Mucosa of descending colon (tissue), 3 donors: ENCODE results near the gene IFNGR1. TPM values are rescaled to one million over a fixed set of nuclear protein-coding genes. Genes with fewer than 3 reads are reported as not detected.
"Not testable (repeated sequence)": the region's sequence is repeated elsewhere in the genome, so short reads cannot be mapped to it uniquely, and the experiment has no call there.

ENCODE experiments used
- ATAC-seq: fragments of 200-7000 bp; cut with Tn5 transposase; one replicate; pipeline ENCODE4 v1.9.1; 2020; ENCODE audit warnings: mild to moderate bottlenecking, moderate library complexity
- DNase-seq, 3 donors: peaks; one replicate each; pipeline ENCODE4 v3.0.0-alpha.2; 2020
- H3K36me3 ChIP-seq: fragments of 200-600 bp; one replicate; pipeline ENCODE4 v1.8.0; 2021; ENCODE audit warnings: low read depth, mild to moderate bottlenecking
- H3K4me1 ChIP-seq: fragments of 200-600 bp; one replicate; pipeline ENCODE4 v1.8.0; 2021; ENCODE audit warnings: low read depth, mild to moderate bottlenecking
- H3K4me3 ChIP-seq: fragments of 200-600 bp; one replicate; pipeline ENCODE4 v1.8.0; 2021; ENCODE audit warnings: mild to moderate bottlenecking
- H3K9me3 ChIP-seq: fragments of 200-600 bp; one replicate; pipeline ENCODE4 v1.8.0; 2021; ENCODE audit warnings: mild to moderate bottlenecking
- intact Hi-C, 2 donors: fragments of 100-400 bp; cut with DNase I in 1 of 2; cut with micrococcal nuclease in 1 of 2; formaldehyde crosslinking; loops; one replicate each; pipeline versions ENCODE4 v1.11.0 to v1.11.1; 2022; cut with DNase I, micrococcal nuclease
- total RNA-seq, 3 donors: library from RNA; stranded (reverse); fragmentation: NEBNext Ultra II Directional in 2 of 3; extraction: Animal tissue kit (Norgen Biotek cat#: 25700) in 2 of 3; gene quantifications; one replicate each; pipeline versions ENCODE4 v1.2.1 to v1.2.4, GENCODE V29; 2021 to 2023
- TF ChIP-seq, protein P1 (sequence below): fragments of 200-600 bp; IDR thresholded peaks from one replicate; pipeline ENCODE4 v1.8.0; 2022; ENCODE audit warnings: antibody characterized with exemption, mild to moderate bottlenecking
- donor health status: DM: no; HTN: no; CAD: no; lungs with moderate emphysema.
- donor health status: DM: no; HTN: no; CAD: no.
- donor health status: DM: no; HTN: yes; CAD: no.

Gene IFNGR1
- total RNA-seq, 3 donors from 2014 or later, result 77.1 to 133 (median 97.6) TPM

- Histone ChIP-seq H3K4me1 (peaks cover 32% of the 10 kb centered on the region), H3K36me3 (no peaks in the 10 kb centered on the region), H3K9me3 (no peaks in the 10 kb centered on the region), H3K4me3 (no peak overlapping the region)
- DNase-seq (no peak), ATAC-seq (no peak)
- TF ChIP-seq, protein P1, sequence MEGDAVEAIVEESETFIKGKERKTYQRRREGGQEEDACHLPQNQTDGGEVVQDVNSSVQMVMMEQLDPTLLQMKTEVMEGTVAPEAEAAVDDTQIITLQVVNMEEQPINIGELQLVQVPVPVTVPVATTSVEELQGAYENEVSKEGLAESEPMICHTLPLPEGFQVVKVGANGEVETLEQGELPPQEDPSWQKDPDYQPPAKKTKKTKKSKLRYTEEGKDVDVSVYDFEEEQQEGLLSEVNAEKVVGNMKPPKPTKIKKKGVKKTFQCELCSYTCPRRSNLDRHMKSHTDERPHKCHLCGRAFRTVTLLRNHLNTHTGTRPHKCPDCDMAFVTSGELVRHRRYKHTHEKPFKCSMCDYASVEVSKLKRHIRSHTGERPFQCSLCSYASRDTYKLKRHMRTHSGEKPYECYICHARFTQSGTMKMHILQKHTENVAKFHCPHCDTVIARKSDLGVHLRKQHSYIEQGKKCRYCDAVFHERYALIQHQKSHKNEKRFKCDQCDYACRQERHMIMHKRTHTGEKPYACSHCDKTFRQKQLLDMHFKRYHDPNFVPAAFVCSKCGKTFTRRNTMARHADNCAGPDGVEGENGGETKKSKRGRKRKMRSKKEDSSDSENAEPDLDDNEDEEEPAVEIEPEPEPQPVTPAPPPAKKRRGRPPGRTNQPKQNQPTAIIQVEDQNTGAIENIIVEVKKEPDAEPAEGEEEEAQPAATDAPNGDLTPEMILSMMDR, result no peak
- intact Hi-C loops, result no loop called here
These were observed 3.1 kb downstream of the IFNGR1 start for GRCh38 chr6:137216106-137216505.

- H3K9me3 ChIP-seq, ATAC-seq, DNase-seq, intact Hi-C loops, H3K36me3 ChIP-seq, H3K4me3 ChIP-seq: not testable (repeated sequence)
- H3K4me1 ChIP-seq, result peaks cover 32% of the 10 kb centered on the region
These were observed 3.6 kb downstream of the IFNGR1 start for GRCh38 chr6:137215630-137216029.

DNA sequence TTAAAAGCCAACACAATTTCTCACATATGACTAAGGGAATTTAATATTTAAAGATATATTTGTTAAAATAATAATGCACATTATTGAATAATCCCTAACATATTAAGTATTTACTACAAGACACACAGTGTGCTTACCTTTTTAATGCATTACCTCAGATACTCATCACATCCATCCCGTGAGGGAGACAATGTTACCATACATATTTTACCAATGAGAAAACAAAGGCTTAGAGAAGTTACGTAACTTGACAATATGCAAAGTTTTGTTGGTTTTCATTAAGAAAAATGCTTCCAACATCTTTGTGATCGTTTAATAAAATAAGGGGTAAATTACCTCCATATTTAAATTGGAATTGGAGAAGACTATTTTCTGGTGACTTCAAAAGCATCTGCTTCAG is 4.3 kb downstream of the IFNGR1 start:
- intact Hi-C loops, result no loop called here
- Histone ChIP-seq H3K36me3 (no peaks in the 10 kb centered on the region), H3K4me3 (no peak overlapping the region), H3K4me1 (peaks cover 29% of the 10 kb centered on the region), H3K9me3 (no peaks in the 10 kb centered on the region)
- ATAC-seq (no peak), DNase-seq (no peak)
- TF ChIP-seq, protein P1, result no peak

GRCh38 chr6:137213813-137214212 is 5.4 kb downstream of the IFNGR1 start:
- peaks cover 24% of the 10 kb centered on the region for H3K4me1 ChIP-seq
- no peaks in the 10 kb centered on the region for H3K36me3 ChIP-seq
- intact Hi-C loops, result no loop called here
- no peaks in the 10 kb centered on the region for H3K9me3 ChIP-seq
- no peak overlapping the region for H3K4me3 ChIP-seq
- TF ChIP-seq, protein P1, result no peak
- no peak for DNase-seq
- no peak for ATAC-seq

- intact Hi-C loops, result no loop called here
- Histone ChIP-seq H3K9me3 (no peaks in the 10 kb centered on the region), H3K4me1 (peaks cover 24% of the 10 kb centered on the region), H3K36me3 (no peaks in the 10 kb centered on the region), H3K4me3 (no peak overlapping the region)
- DNase-seq, result no peak
- ATAC-seq, result no peak
- TF ChIP-seq, protein P1, result no peak
These were observed 5.8 kb downstream of the IFNGR1 start for GRCh38 chr6:137213331-137213740.

- TF ChIP-seq, protein P1, result no peak
- peaks cover 15% of the 10 kb centered on the region for H3K4me1 ChIP-seq
- intact Hi-C loops, result no loop called here
- H3K36me3 ChIP-seq, result no peaks in the 10 kb centered on the region
- ATAC-seq (no peak), DNase-seq (no peak)
- no peaks in the 10 kb centered on the region for H3K9me3 ChIP-seq
- no peak overlapping the region for H3K4me3 ChIP-seq
These were observed 7.3 kb downstream of the IFNGR1 start for GRCh38 chr6:137211910-137212309.
